Dermis blood vessel endothelial cell (primary cell): ENCODE measurements around the gene ZNF620. TPM values are rescaled to one million over a fixed set of nuclear protein-coding genes. Genes with fewer than 3 reads are reported as not detected.
"Not testable (repeated sequence)": the region's sequence is repeated elsewhere in the genome, so short reads cannot be mapped to it uniquely, and the experiment has no call there.

Source experiments
- DNase-seq: peaks from one replicate; pipeline ENCODE4 v3.0.0; 2010
- total RNA-seq: library from RNA; depleted of rRNA; stranded (reverse); fragments of >200 nt; gene quantifications from 2 replicates; pipeline ENCODE4 v1.2.3, GENCODE V29; 2014

The ZNF620 gene
- total RNA-seq, 1 donor from 2014 or later = 9.7 TPM

- peak; percentile 99 for DNase-seq
Observed at GRCh38 chr3:40504636-40505430, 1.0 kb upstream of the ZNF620 start.

DNA sequence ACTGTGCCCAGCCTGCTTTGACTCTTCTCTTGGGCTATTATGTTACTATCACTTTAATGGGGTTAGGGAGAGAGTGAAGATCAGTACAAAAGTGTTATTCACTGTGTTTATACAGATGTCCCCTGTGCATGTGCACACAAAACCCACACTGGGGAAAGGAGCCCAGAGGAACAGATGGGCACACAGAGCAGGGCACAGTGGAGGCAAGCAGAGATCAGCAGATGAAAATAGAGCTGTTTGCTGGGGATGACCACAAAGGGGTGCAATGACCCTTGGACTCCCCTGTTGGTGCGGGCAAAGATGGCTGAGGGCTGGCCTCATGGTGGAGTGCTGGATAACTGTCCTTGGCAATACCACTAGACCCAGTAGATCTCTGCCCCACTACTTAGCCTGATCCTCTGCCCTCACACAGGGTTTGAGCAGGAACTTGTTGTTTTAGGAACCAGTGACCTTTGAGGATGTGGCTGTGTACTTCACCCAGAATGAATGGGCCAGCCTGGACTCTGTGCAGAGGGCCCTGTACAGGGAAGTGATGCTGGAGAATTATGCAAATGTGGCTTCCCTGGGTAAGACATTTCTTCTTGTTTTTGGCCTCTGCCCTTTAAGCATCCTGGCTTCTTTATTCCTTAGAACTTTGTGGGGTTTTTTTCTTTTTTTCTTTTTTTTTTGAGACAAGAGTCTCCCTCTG is 5.3 kb downstream of the ZNF620 start:
- DNase-seq = no peak

DNA sequence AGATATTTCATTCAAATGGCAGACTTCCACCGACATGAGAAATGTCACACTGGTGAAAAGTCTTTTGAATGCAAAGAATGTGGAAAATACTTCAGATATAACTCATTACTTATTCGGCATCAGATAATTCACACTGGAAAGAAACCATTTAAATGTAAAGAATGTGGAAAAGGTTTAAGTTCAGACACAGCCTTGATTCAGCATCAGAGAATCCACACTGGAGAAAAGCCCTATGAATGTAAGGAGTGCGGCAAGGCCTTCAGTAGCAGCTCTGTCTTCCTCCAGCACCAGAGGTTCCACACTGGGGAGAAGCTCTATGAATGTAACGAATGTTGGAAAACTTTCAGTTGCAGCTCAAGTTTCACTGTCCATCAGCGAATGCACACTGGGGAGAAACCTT is 10.4 kb downstream of the ZNF620 start:
- no peak for DNase-seq

DNA sequence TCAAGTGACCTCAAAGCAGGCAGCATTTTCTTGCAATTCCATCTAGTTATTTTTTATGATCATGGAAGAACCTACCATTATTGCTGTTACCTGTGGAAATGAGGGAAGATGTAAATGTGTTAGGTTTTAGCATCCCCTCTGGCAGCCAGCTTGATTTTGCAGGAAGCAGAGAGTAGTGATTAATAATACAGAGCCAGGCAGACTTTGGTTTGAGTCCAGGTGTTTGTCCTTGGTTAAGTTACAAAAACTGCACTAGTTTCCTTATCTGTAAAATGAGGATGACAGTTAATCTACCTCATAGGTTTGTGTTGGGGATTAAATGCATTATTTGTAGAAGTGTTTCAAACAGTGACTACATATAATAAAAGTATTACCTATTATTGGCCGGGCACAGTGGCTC is 12.2 kb downstream of the ZNF620 start:
- no peak for DNase-seq

DNA sequence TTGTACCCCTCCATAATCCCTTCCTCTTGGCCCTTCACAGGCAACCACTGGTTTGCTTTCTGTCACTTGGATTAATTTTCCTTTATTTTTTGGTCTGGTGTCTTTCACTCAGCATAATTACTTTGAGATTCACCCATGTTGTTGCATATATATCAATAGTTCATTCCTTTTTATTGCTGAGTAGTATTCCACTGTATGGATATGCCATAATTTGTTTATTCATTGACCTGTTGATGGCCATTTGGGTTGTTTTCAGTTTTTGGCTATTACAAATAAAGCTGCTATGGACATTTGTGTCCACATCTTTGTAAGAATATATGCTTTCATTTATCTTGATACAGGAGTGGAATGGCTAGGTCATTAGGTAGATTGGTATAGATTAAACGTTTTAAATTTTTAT is 13.0 kb downstream of the ZNF620 start:
- DNase-seq = no peak

- no peak for DNase-seq
Observed at GRCh38 chr3:40521254-40521653, 15.4 kb downstream of the ZNF620 start.

- DNase-seq = peak; percentile 11
Observed at GRCh38 chr3:40523781-40524180, 17.9 kb downstream of the ZNF620 start.

GRCh38 chr3:40524222-40524567 is 18.4 kb downstream of the ZNF620 start:
- no peak for DNase-seq

- DNase-seq = peak; percentile 91
Observed at GRCh38 chr3:40524568-40525285, 18.9 kb downstream of the ZNF620 start, which contains the start of gene ZNF621. TSS of gene ZNF621 (plus strand) at chr3:40524960. CDS start at chr3:40525841, 881 bp downstream.

- no peak for DNase-seq
Observed at GRCh38 chr3:40528426-40528825, 22.6 kb downstream of the ZNF620 start.

GRCh38 chr3:40532252-40532651 is 26.4 kb downstream of the ZNF620 start:
- DNase-seq = no peak

DNA sequence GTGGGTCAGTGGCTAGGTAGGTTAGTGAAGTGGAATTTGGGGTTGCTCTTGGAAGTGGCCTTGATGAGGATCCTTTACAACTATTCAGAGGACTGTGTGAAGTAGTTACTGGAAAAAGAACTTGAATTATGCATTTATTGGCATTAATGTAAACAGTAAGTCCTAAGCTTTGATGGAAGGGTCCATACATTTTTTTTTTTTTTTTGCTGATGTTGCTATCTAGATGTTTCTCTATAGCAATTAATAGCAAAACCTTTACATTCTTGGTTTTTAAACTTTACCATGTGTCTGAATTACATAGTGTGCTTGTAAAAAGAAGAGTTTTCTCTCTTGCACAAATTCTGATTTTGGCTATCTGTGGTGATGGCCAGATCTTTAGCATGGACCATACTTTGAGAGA is 28.4 kb downstream of the ZNF620 start:
- DNase-seq = no peak

DNA sequence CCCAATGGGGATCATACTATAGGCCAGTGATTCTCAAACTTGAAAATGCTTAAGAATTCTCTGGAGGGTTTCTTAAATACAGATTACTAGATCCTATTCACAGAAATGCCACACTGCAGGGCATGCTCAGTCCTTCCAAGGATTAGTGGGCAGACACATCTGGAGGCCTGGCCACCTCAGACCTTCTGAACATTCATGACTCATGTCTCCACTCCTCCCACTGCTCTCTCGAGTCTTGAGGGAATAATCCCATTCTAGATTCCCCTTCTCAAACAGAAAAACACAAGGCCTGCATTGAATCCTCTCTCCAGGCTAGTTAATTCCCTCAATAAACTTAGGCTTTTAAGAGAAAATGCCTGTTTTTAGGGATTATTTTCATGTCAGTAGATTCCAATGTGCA is 41.0 kb downstream of the ZNF620 start:
- DNase-seq = peak; percentile 4

GRCh38 chr3:40550167-40550566 is 44.3 kb downstream of the ZNF620 start:
- DNase-seq = no peak

- DNase-seq = no peak
Observed at GRCh38 chr3:40557575-40558161, 51.8 kb downstream of the ZNF620 start.

DNA sequence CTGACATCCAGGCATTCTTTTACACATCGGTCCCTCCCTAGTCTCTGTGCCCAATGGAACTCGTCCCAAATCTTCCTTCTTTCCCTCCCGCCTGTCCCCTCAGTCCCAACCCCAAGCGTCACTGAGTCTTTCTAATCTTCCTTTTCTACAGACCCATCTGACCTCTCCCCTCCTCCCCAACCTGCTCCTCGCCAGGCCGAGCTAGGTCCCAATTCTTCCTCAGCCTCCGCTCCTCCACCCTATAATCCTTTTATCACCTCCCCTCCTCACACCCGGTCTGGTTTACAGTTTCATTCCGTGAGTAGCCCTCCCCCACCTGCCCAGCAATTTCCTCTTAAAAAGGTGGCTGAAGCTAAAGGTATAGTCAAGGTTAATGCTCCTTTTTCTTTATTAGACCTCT is 56.6 kb downstream of the ZNF620 start:
- not testable (repeated sequence) for DNase-seq

GRCh38 chr3:40565629-40566028 is 59.8 kb downstream of the ZNF620 start:
- DNase-seq = not testable (repeated sequence)

GRCh38 chr3:40566694-40567093 is 60.9 kb downstream of the ZNF620 start:
- no peak for DNase-seq

Other genes starting within 250 kb of the ZNF620 start
- 19.3 and 19.7 TPM in 2 replicates for gene EIF1B, start 196.3 kb upstream of the ZNF620 start, total RNA-seq
- gene ENTPD3, start 118.9 kb upstream of the ZNF620 start, total RNA-seq = under 0.01 and 0.09 TPM in 2 replicates
- gene RPL14, start 48.7 kb upstream of the ZNF620 start, total RNA-seq = 370 and 518 TPM in 2 replicates
- gene ZNF619, start 28.9 kb upstream of the ZNF620 start, total RNA-seq = 6.8 and 9.5 TPM in 2 replicates
- 11.9 and 13.7 TPM in 2 replicates for gene ZNF621, start 18.9 kb downstream of the ZNF620 start, total RNA-seq